HepG2 (cell line): ENCODE results near the gene ELFN1. TPM values are rescaled to one million over a fixed set of nuclear protein-coding genes. Genes with fewer than 3 reads are reported as not detected.

ENCODE experiments used
- ATAC-seq: fragments of 200-7000 bp; cut with Tn5 transposase; 3 replicates; pipeline ENCODE4 v1.9.1; 2020; ENCODE audit warnings: mild to moderate bottlenecking, moderate library complexity
- BruUV-seq: library from RNA; stranded (reverse); fragments of 400-500 nt; replicated peaks from 2 replicates; lab custom pipeline; 2021; lab: Mats Ljungman, UMichigan
- CTCF ChIA-PET: fragments of 300-600 bp; formaldehyde crosslinking; extraction: SDS; loops from one replicate; lab custom pipeline; 2021; ENCODE audit warnings: low total read pairs, inconsistent platforms, low intra/inter-chr PET ratio; lab: Yijun Ruan, JAX
- POLR2A ChIA-PET: fragments of 350-600 bp; sonication (Branson Sonifier 250); formaldehyde crosslinking; loops from one replicate; lab custom pipeline; 2020; ENCODE audit warnings: antibody characterized with exemption, inconsistent platforms; lab: Yijun Ruan, JAX
- DNase-seq: peaks from one replicate; pipeline ENCODE4 v3.0.0-alpha.2; 2015; ENCODE audit warnings: low spot score
- FAIRE-seq: peaks from 3 replicates; lab custom pipeline; 2011; peaks lifted over from hg19 to GRCh38; lab: Jason Lieb, UNC
- H2AFZ ChIP-seq: one replicate; pipeline ENCODE4 v1.6.1; 2011; ENCODE audit warnings: low read length, inconsistent platforms
- H3K27ac ChIP-seq: fragments of 300-600 bp; 3 replicates; pipeline ENCODE4 v1.8.0; 2011; ENCODE audit warnings: mixed run types, mild to moderate bottlenecking, mixed read lengths, low read length, inconsistent platforms; ENCODE audit not compliant: insufficient read depth; ENCODE audit errors: extremely low read length
- H3K27me3 ChIP-seq, 2 experiments: fragments of 200-600 bp in 1 of 2; 2 replicates in 1 of 2; 3 replicates in 1 of 2; pipeline versions ENCODE4 v1.6.0 to v1.8.0; 2011; ENCODE audit warnings: low read length in 2 of 2, mild to moderate bottlenecking in 2 of 2, moderate library complexity in 2 of 2, inconsistent platforms in 1 of 2; ENCODE audit not compliant: insufficient read depth in 2 of 2, control insufficient read depth in 1 of 2
- H3K36me3 ChIP-seq, 2 experiments: fragments of 200-600 bp in 1 of 2; replicated peaks in 1 of 2; 2 replicates in 1 of 2; 3 replicates in 1 of 2; pipeline versions ENCODE4 v1.5.1 to v1.8.0; 2011; ENCODE audit warnings: low read length in 2 of 2, inconsistent platforms in 1 of 2; ENCODE audit not compliant: insufficient read depth in 2 of 2, control insufficient read depth in 1 of 2
- H3K4me1 ChIP-seq: 2 replicates; pipeline ENCODE4 v1.5.1; 2012; ENCODE audit warnings: low read length, inconsistent platforms; ENCODE audit not compliant: insufficient read depth
- H3K4me2 ChIP-seq: 2 replicates; pipeline ENCODE4 v1.6.0; 2011; ENCODE audit warnings: low read depth, low read length, inconsistent platforms
- H3K4me3 ChIP-seq, 3 experiments: fragments of 200-600 bp in 1 of 3; sonication (generic), shearing (Covaris generic) in 1 of 3; replicated peaks in 1 of 3; 2 replicates each; pipeline ENCODE4 v1.5.1; 2011 to 2016; ENCODE audit warnings: low read length in 3 of 3, inconsistent platforms in 2 of 3, low read depth in 2 of 3, mild to moderate bottlenecking in 2 of 3, control low read depth in 1 of 3, mixed read lengths in 1 of 3; ENCODE audit not compliant: insufficient read depth in 1 of 3
- H3K79me2 ChIP-seq: one replicate; pipeline ENCODE4 v1.6.1; 2011; ENCODE audit warnings: low read length, inconsistent platforms; ENCODE audit not compliant: insufficient read depth
- H3K9ac ChIP-seq: 2 replicates; pipeline ENCODE4 v1.6.0; 2011; ENCODE audit warnings: mild to moderate bottlenecking, low read depth, low read length, inconsistent platforms; ENCODE audit not compliant: insufficient read depth
- H3K9me3 ChIP-seq: 2 replicates; pipeline ENCODE4 v1.5.1; 2012; ENCODE audit warnings: mild to moderate bottlenecking, low read length
- H4K20me1 ChIP-seq: 2 replicates; pipeline ENCODE4 v1.6.0; 2011; ENCODE audit warnings: inconsistent platforms, mild to moderate bottlenecking, low read length, moderate library complexity; ENCODE audit not compliant: insufficient read depth
- ARNT ChIP-seq: fragments of 450-650 bp; IDR thresholded peaks from 2 replicates; pipeline ENCODE4 v1.6.1; 2017
- BCL3 ChIP-seq: sonication (generic); formaldehyde crosslinking; IDR thresholded peaks from 2 replicates; pipeline ENCODE4 v1.5.1; 2020; ENCODE audit warnings: mild to moderate bottlenecking, missing genetic modification reagents, moderate library complexity
- CSRNP2 ChIP-seq: sonication (generic); formaldehyde crosslinking; conservative IDR thresholded peaks from 2 replicates; pipeline ENCODE4 v1.8.0; 2022; ENCODE audit warnings: low read depth, missing genetic modification reagents
- HDAC1 ChIP-seq: sonication (generic); formaldehyde crosslinking; IDR thresholded peaks from 2 replicates; pipeline ENCODE4 v1.5.1; 2020; ENCODE audit warnings: mild to moderate bottlenecking, missing genetic modification reagents
- HNF4A ChIP-seq: sonication (generic); formaldehyde crosslinking; IDR thresholded peaks from 2 replicates; pipeline ENCODE4 v1.4.0; 2020; ENCODE audit warnings: missing genetic modification reagents
- KLF15 ChIP-seq: sonication (generic); formaldehyde crosslinking; IDR thresholded peaks from 2 replicates; pipeline ENCODE4 v1.8.1; 2023; ENCODE audit warnings: borderline replicate concordance, mild to moderate bottlenecking, inconsistent platforms, missing genetic modification reagents, mixed read lengths
- NFE2L2 ChIP-seq: fragments of 150-350 bp; IDR thresholded peaks from 2 replicates; pipeline ENCODE4 v1.6.1; 2014; ENCODE audit warnings: low read length
- PCBP2 ChIP-seq: fragments of 200-400 bp; formaldehyde crosslinking; optimal IDR thresholded peaks from 2 replicates; pipeline ENCODE3; 2018; ENCODE audit warnings: low read length, low read depth; ENCODE audit not compliant: poor library complexity, severe bottlenecking
- ZBTB8A ChIP-seq: sonication (generic); formaldehyde crosslinking; IDR thresholded peaks from 2 replicates; pipeline ENCODE4 v1.4.0; 2020; ENCODE audit warnings: mild to moderate bottlenecking, low read depth, missing genetic modification reagents, borderline replicate concordance
- ZNF12 ChIP-seq: sonication (generic); formaldehyde crosslinking; IDR thresholded peaks from 2 replicates; pipeline ENCODE4 v1.5.0; 2020; ENCODE audit warnings: missing genetic modification reagents
- ZSCAN9 ChIP-seq: IDR thresholded peaks from 2 replicates; pipeline ENCODE4 v1.6.1; 2016; ENCODE audit warnings: borderline replicate concordance
- WGBS: methylation state at CpG from one replicate; pipeline ENCODE4 v1.1.6; 2017; ENCODE audit warnings: low lambda C conversion rate; 5-methylcytosine and 5-hydroxymethylcytosine counted together
- in situ Hi-C: cut with HindIII; loops from 2 replicates; pipeline ENCODE4 v1.10.0; 2017; ENCODE audit warnings: low pct_unique_long_range_greater_than_20kb; ENCODE audit not compliant: extremely low pct_ligation_motif_present
- intact Hi-C: fragments of 100-400 bp; cut with micrococcal nuclease; formaldehyde crosslinking; loops from one replicate; pipeline ENCODE4 v1.10.0; 2022; ENCODE audit not compliant: unreplicated experiment
- polyA plus RNA-seq, 8 experiments: library from polyadenylated mRNA; depleted of rRNA in 3 of 8; stranded (reverse) in 7 of 8; unstranded in 1 of 8; fragments of >200 nt; fragmentation: Illumina TruSeq in 4 of 8; extraction: Trizol in 4 of 8; gene quantifications; 2 replicates each; pipeline versions ENCODE4 v1.2.1 to v1.2.3, GENCODE V29; 2011 to 2016; ENCODE audit warnings: low read depth in 4 of 8, missing spikeins in 1 of 8, mixed read lengths in 1 of 8; ENCODE audit not compliant: insufficient read depth in 1 of 8
- total RNA-seq, 5 experiments: library from RNA; depleted of rRNA; stranded (reverse); fragments of >200 nt; fragmentation: Illumina TruSeq; extraction: Trizol; gene quantifications; 2 replicates each; pipeline ENCODE4 v1.2.3, GENCODE V29; 2016; ENCODE audit warnings: low read depth in 1 of 5
- TF ChIP-seq, protein P1 (sequence below): sonication (generic); formaldehyde crosslinking; IDR thresholded peaks from 2 replicates; pipeline ENCODE4 v1.4.0; 2020; ENCODE audit warnings: missing genetic modification reagents, mild to moderate bottlenecking, borderline replicate concordance
- TF ChIP-seq, protein P2 (sequence below): sonication (generic); formaldehyde crosslinking; IDR thresholded peaks from 2 replicates; pipeline ENCODE4 v1.4.0; 2020; ENCODE audit warnings: missing genetic modification reagents

The ELFN1 gene
- total and polyA plus RNA-seq, 2 of the 13 experiments (the other 11 are each of a cell fraction or from before 2014, with no cell fraction given), result 0.13 to 0.18 TPM

DNA sequence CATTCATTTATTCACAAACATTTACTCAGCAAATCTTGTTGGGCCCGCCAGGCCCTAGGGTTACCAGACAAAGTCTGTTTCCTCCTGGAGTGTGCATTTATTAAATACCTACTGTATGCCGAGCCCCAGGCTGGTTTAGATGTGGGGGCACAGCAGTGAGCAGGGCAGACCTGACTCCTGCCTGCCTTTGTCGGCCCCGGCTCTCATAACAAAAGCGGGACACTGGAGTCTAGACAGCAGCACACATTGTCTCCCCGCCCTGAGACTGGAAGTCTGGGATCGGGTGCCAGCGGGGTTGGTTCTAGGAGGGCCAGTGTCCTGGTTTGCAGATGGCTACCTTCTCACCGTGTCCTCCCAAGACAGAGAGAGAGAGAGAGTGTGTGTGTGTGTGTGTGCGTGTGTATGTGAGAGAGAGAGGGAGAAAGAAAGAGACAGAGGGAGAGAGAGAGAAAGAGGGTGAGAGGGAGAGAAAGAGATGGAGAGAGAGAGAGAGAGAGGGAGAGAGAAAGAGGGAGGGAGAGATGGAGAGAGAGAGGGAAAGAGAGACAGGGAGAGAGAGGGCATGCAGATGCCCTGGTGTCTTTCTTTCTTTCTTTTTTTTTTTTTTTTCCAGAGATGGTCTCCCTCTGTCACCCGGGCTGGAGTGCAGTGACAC lies 25.9 kb downstream of the ELFN1 start:
- ATAC-seq (no peak), DNase-seq (no peak), FAIRE-seq (no peak)
- no peaks in the 10 kb centered on the region for H3K4me1 ChIP-seq
- H3K9me3 ChIP-seq, result no peaks in the 10 kb centered on the region
- no peak overlapping the region for H2AFZ ChIP-seq
- WGBS, result 60% methylated on average over 11 of the region's 11 CpGs
- H3K9ac ChIP-seq, result no peak overlapping the region
- H3K4me3 ChIP-seq, result no peak overlapping the region
- CTCF ChIA-PET, result no interaction called here
- no peak overlapping the region for H3K4me2 ChIP-seq
- no TSS peak for BruUV-seq
- H3K27me3 ChIP-seq, result peaks cover 3 to 20% of the 10 kb centered on the region in 2 experiments; a peak in 2 of 5 replicates
- H3K79me2 ChIP-seq, result no peaks in the 10 kb centered on the region
- intact Hi-C loops, result no loop called here
- H3K36me3 ChIP-seq, result no peaks in the 10 kb centered on the region
- no peaks in the 10 kb centered on the region for H4K20me1 ChIP-seq
- POLR2A ChIA-PET, result no interaction called here
- H3K27ac ChIP-seq, result no peak overlapping the region
- in situ Hi-C loops, result loop anchor here (10.0 kb wide), 1 partner anchor 61 kb away; no protein-coding TSS in a partner anchor
- TF ChIP-seq NFE2L2 (no peak), ARNT (no peak), PCBP2 (no peak), HDAC1 (CRISPR knock-in tag) (no peak), ZBTB8A (CRISPR knock-in tag) (no peak), ZNF12 (CRISPR knock-in tag) (no peak), ZSCAN9 (CRISPR knock-in tag) (no peak), CSRNP2 (CRISPR knock-in tag) (no peak), KLF15 (CRISPR knock-in tag) (no peak), BCL3 (CRISPR knock-in tag) (no peak), HNF4A (CRISPR knock-in tag) (no peak)
- TF ChIP-seq, protein P1, sequence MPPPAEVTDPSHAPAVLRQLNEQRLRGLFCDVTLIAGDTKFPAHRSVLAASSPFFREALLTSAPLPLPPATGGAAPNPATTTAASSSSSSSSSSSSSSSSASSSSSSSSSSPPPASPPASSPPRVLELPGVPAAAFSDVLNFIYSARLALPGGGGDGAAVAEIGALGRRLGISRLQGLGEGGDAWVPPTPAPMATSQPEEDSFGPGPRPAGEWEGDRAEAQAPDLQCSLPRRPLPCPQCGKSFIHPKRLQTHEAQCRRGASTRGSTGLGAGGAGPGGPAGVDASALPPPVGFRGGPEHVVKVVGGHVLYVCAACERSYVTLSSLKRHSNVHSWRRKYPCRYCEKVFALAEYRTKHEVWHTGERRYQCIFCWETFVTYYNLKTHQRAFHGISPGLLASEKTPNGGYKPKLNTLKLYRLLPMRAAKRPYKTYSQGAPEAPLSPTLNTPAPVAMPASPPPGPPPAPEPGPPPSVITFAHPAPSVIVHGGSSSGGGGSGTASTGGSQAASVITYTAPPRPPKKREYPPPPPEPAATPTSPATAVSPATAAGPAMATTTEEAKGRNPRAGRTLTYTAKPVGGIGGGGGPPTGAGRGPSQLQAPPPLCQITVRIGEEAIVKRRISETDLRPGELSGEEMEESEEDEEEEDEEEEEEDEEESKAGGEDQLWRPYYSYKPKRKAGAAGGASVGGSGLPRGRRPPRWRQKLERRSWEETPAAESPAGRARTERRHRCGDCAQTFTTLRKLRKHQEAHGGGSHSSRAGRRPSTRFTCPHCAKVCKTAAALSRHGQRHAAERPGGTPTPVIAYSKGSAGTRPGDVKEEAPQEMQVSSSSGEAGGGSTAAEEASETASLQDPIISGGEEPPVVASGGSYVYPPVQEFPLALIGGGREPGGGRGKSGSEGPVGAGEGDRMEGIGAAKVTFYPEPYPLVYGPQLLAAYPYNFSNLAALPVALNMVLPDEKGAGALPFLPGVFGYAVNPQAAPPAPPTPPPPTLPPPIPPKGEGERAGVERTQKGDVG (CRISPR knock-in tag), result no peak
- TF ChIP-seq, protein P2, sequence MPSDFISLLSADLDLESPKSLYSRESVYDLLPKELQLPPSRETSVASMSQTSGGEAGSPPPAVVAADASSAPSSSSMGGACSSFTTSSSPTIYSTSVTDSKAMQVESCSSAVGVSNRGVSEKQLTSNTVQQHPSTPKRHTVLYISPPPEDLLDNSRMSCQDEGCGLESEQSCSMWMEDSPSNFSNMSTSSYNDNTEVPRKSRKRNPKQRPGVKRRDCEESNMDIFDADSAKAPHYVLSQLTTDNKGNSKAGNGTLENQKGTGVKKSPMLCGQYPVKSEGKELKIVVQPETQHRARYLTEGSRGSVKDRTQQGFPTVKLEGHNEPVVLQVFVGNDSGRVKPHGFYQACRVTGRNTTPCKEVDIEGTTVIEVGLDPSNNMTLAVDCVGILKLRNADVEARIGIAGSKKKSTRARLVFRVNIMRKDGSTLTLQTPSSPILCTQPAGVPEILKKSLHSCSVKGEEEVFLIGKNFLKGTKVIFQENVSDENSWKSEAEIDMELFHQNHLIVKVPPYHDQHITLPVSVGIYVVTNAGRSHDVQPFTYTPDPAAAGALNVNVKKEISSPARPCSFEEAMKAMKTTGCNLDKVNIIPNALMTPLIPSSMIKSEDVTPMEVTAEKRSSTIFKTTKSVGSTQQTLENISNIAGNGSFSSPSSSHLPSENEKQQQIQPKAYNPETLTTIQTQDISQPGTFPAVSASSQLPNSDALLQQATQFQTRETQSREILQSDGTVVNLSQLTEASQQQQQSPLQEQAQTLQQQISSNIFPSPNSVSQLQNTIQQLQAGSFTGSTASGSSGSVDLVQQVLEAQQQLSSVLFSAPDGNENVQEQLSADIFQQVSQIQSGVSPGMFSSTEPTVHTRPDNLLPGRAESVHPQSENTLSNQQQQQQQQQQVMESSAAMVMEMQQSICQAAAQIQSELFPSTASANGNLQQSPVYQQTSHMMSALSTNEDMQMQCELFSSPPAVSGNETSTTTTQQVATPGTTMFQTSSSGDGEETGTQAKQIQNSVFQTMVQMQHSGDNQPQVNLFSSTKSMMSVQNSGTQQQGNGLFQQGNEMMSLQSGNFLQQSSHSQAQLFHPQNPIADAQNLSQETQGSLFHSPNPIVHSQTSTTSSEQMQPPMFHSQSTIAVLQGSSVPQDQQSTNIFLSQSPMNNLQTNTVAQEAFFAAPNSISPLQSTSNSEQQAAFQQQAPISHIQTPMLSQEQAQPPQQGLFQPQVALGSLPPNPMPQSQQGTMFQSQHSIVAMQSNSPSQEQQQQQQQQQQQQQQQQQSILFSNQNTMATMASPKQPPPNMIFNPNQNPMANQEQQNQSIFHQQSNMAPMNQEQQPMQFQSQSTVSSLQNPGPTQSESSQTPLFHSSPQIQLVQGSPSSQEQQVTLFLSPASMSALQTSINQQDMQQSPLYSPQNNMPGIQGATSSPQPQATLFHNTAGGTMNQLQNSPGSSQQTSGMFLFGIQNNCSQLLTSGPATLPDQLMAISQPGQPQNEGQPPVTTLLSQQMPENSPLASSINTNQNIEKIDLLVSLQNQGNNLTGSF (CRISPR knock-in tag), result no peak
